Smooth muscle cell (in vitro differentiated cells): ENCODE data around the gene CIRBP. TPM values are rescaled to one million over a fixed set of nuclear protein-coding genes. Genes with fewer than 3 reads are reported as not detected.

Source experiments
- DNase-seq: peaks from one replicate; lab custom pipeline; 2025; ENCODE audit not compliant: unreplicated experiment; lab: John Stamatoyannopoulos, UW
- H2AFZ ChIP-seq: fragments of 200-600 bp; sonication (generic); 2 replicates; pipeline ENCODE4 v1.6.0; 2016; ENCODE audit warnings: antibody characterized with exemption, low read depth, mild to moderate bottlenecking
- H3F3A ChIP-seq: fragments of 200-600 bp; sonication (generic); 2 replicates; pipeline ENCODE4 v1.6.0; 2017; ENCODE audit warnings: antibody characterized with exemption, low read depth
- H3K27ac ChIP-seq: fragments of 200-600 bp; sonication (generic); 2 replicates; pipeline ENCODE4 v1.5.1; 2016; ENCODE audit warnings: low read depth, mild to moderate bottlenecking
- H3K27me3 ChIP-seq: fragments of 200-600 bp; sonication (generic); 2 replicates; pipeline ENCODE4 v1.6.1; 2016; ENCODE audit warnings: low read depth, mild to moderate bottlenecking
- H3K36me3 ChIP-seq: fragments of 200-600 bp; sonication (generic); 2 replicates; pipeline ENCODE4 v1.5.1; 2016; ENCODE audit warnings: low read depth
- H3K4me1 ChIP-seq: fragments of 200-600 bp; sonication (generic); 2 replicates; pipeline ENCODE4 v1.5.1; 2016; ENCODE audit warnings: low read depth
- H3K4me2 ChIP-seq: fragments of 200-600 bp; sonication (generic); 2 replicates; pipeline ENCODE4 v1.6.0; 2016; ENCODE audit warnings: mild to moderate bottlenecking
- H3K4me3 ChIP-seq: fragments of 200-600 bp; sonication (generic); 2 replicates; pipeline ENCODE4 v1.5.1; 2016; ENCODE audit warnings: mild to moderate bottlenecking
- H3K79me2 ChIP-seq: fragments of 200-600 bp; sonication (generic); 2 replicates; pipeline ENCODE4 v1.6.0; 2016; ENCODE audit warnings: low read depth, mild to moderate bottlenecking
- H3K9ac ChIP-seq: fragments of 200-600 bp; sonication (generic); 2 replicates; pipeline ENCODE4 v1.6.0; 2016; ENCODE audit warnings: low read depth
- H3K9me3 ChIP-seq: fragments of 200-600 bp; sonication (generic); replicated peaks from 2 replicates; pipeline ENCODE4 v1.5.1; 2016; ENCODE audit warnings: low read depth
- H4K20me1 ChIP-seq: fragments of 200-600 bp; sonication (generic); 2 replicates; pipeline ENCODE4 v1.6.0; 2016; ENCODE audit warnings: low read depth
- CTCF ChIP-seq: fragments of 200-600 bp; sonication (generic); IDR thresholded peaks from 2 replicates; pipeline ENCODE4 v1.5.1; 2017; ENCODE audit warnings: borderline replicate concordance, mild to moderate bottlenecking, antibody characterized with exemption; ENCODE audit not compliant: insufficient read depth, poor library complexity, severe bottlenecking
- WGBS: methylation state at CpG from one replicate; pipeline ENCODE4 v1.1.7; 2016; ENCODE audit warnings: low lambda C conversion rate; 5-methylcytosine and 5-hydroxymethylcytosine counted together
- polyA plus RNA-seq: library from polyadenylated mRNA; unstranded; fragments of >200 nt; fragmentation: Nextera tagmentation; extraction: Ambion mirVana; gene quantifications from 2 replicates; pipeline ENCODE4 v1.2.1, GENCODE V29; 2016
- total RNA-seq: library from RNA; depleted of rRNA; stranded (reverse); fragments of >200 nt; gene quantifications from 2 replicates; pipeline ENCODE4 v1.2.3, GENCODE V29; 2014

Gene CIRBP
- total and polyA plus RNA-seq, 2 experiments from 2014 or later = 122 to 215 TPM

GRCh38 chr19:1281569-1282287, 12.6 kb downstream of the CIRBP start:
- 86% methylated on average over 14 of the region's 15 CpGs for WGBS

GRCh38 chr19:1282588-1283206, 13.6 kb downstream of the CIRBP start:
- Histone ChIP-seq H3K4me3 (no peak overlapping the region), H4K20me1 (peaks cover 8% of the 10 kb centered on the region), H3K4me2 (no peak overlapping the region), H3K27ac (no peak overlapping the region), H3K27me3 (no peaks in the 10 kb centered on the region), H3K36me3 (no peaks in the 10 kb centered on the region), H3K9me3 (no peaks in the 10 kb centered on the region), H3F3A (no peaks in the 10 kb centered on the region), H3K79me2 (peaks cover under 1% of the 10 kb centered on the region), H3K9ac (no peak overlapping the region), H2AFZ (no peak overlapping the region), H3K4me1 (peaks cover 10% of the 10 kb centered on the region)
- DNase-seq = no peak
- TF ChIP-seq CTCF = no peak
- WGBS = 89% methylated on average over 18 of the region's 18 CpGs

More at GRCh38 chr19:1281569-1282287, 12.6 kb downstream of the CIRBP start:
- Histone ChIP-seq H4K20me1 (peaks cover 8% of the 10 kb centered on the region), H3K36me3 (no peaks in the 10 kb centered on the region), H3K27ac (no peak overlapping the region), H3K9ac (no peak overlapping the region), H3K79me2 (peaks cover 8% of the 10 kb centered on the region), H3K27me3 (no peaks in the 10 kb centered on the region), H3K4me1 (peaks cover 2% of the 10 kb centered on the region), H2AFZ (no peak overlapping the region), H3K4me3 (no peak overlapping the region), H3K4me2 (no peak overlapping the region), H3K9me3 (no peaks in the 10 kb centered on the region), H3F3A (no peaks in the 10 kb centered on the region)
- no peak for TF ChIP-seq CTCF
- no peak for DNase-seq

GRCh38 chr19:1283207-1283916, 14.2 kb downstream of the CIRBP start:
- Histone ChIP-seq H3K4me3 (no peak overlapping the region), H4K20me1 (peaks cover 8% of the 10 kb centered on the region), H3K27me3 (no peaks in the 10 kb centered on the region), H3K9ac (no peak overlapping the region), H3K36me3 (no peaks in the 10 kb centered on the region), H2AFZ (no peak overlapping the region), H3K4me1 (peaks cover 10% of the 10 kb centered on the region), H3K79me2 (no peaks in the 10 kb centered on the region), H3K9me3 (no peaks in the 10 kb centered on the region), H3F3A (no peaks in the 10 kb centered on the region), H3K4me2 (no peak overlapping the region), H3K27ac (no peak overlapping the region)
- TF ChIP-seq CTCF = no peak
- 89% methylated on average over 26 of the region's 29 CpGs for WGBS
- no peak for DNase-seq
